ENCODE data around the gene ALKBH5.

DNA sequence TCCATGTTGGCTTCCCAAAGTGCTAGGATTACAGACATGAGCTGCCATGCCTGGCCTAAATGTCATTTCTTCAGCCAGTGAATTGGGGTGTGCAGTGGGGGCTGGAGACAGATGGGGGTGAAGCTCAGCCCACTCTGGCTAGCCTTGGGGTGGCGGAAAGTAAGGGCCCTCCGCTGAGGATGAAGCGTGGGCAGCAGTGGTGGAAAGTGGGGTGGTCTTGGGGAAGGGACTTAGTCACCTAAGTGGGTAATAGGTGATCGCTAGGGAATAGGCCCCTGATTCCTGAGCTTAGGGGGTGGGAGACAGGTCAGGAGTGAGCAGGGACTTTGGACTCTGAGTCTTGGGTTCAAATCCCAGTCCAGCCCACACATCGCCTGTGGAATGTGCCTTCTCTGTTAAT is 44.0 kb downstream of the ALKBH5 start:
- TF ChIP-seq, protein P1, sequence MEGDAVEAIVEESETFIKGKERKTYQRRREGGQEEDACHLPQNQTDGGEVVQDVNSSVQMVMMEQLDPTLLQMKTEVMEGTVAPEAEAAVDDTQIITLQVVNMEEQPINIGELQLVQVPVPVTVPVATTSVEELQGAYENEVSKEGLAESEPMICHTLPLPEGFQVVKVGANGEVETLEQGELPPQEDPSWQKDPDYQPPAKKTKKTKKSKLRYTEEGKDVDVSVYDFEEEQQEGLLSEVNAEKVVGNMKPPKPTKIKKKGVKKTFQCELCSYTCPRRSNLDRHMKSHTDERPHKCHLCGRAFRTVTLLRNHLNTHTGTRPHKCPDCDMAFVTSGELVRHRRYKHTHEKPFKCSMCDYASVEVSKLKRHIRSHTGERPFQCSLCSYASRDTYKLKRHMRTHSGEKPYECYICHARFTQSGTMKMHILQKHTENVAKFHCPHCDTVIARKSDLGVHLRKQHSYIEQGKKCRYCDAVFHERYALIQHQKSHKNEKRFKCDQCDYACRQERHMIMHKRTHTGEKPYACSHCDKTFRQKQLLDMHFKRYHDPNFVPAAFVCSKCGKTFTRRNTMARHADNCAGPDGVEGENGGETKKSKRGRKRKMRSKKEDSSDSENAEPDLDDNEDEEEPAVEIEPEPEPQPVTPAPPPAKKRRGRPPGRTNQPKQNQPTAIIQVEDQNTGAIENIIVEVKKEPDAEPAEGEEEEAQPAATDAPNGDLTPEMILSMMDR (IDR thresholded peaks at IDR 0.05), result no peak
- TF ChIP-seq POLR2A (IDR thresholded peaks at IDR 0.05), result no peak
